Renal cortex interstitium (tissue), 15 donors: ENCODE measurements around the gene CNIH4. TPM values are rescaled to one million over a fixed set of nuclear protein-coding genes. Genes with fewer than 3 reads are reported as not detected.
"Not testable (repeated sequence)": the region's sequence is repeated elsewhere in the genome, so short reads cannot be mapped to it uniquely, and the experiment has no call there.

Experiments used
- DNase-seq, 11 donors: peaks; one replicate each; pipeline ENCODE4 v3.0.0-alpha.2; 2013; ENCODE audit warnings: low read depth in 9 of 11, low spot score in 4 of 11; ENCODE audit errors: extremely low read depth in 1 of 11
- long read RNA-seq, 16 experiments: transcript quantifications; one replicate each; lab custom pipeline, GENCODE V29; 2026
- polyA plus RNA-seq, 3 donors: library from polyadenylated mRNA; unstranded; fragments of 120-200 nt; gene quantifications; one replicate each; pipeline ENCODE4 v1.2.1, GENCODE V29; 2013; ENCODE audit not compliant: insufficient read length in 3 of 3

The CNIH4 gene
- polyA plus RNA-seq = 10 to 100 TPM; 43.0 to 58.9 (median 45.7) TPM
- long read RNA-seq, donor 1, full-length matches to known transcripts = 32 of 32 reads
- long read RNA-seq, donor 1, partial matches to known transcripts = 0 of 32 reads
- long read RNA-seq, donor 1, other reads (novel, unspliced or antisense) = 0 of 32 reads
- long read RNA-seq, donor 2, full-length matches to known transcripts = 47 of 47 reads
- long read RNA-seq, donor 2, partial matches to known transcripts = 0 of 47 reads
- long read RNA-seq, donor 2, other reads (novel, unspliced or antisense) = 0 of 47 reads
- long read RNA-seq, donor 3, full-length matches to known transcripts = 49 of 49 reads
- long read RNA-seq, donor 3, partial matches to known transcripts = 0 of 49 reads
- long read RNA-seq, donor 3, other reads (novel, unspliced or antisense) = 0 of 49 reads
- long read RNA-seq, donor 4, full-length matches to known transcripts = 28 of 28 reads
- long read RNA-seq, donor 4, partial matches to known transcripts = 0 of 28 reads
- long read RNA-seq, donor 4, other reads (novel, unspliced or antisense) = 0 of 28 reads
- long read RNA-seq, donor 5 = 0 reads
- long read RNA-seq, donor 6, full-length matches to known transcripts = 28 of 28 reads
- long read RNA-seq, donor 6, partial matches to known transcripts = 0 of 28 reads
- long read RNA-seq, donor 6, other reads (novel, unspliced or antisense) = 0 of 28 reads
- long read RNA-seq, donor 7, full-length matches to known transcripts = 48 of 53 reads
- long read RNA-seq, donor 7, partial matches to known transcripts = 5 of 53 reads
- long read RNA-seq, donor 7, other reads (novel, unspliced or antisense) = 0 of 53 reads
- long read RNA-seq, donor 8, full-length matches to known transcripts = 88 of 94 reads
- long read RNA-seq, donor 8, partial matches to known transcripts = 6 of 94 reads
- long read RNA-seq, donor 8, other reads (novel, unspliced or antisense) = 0 of 94 reads
- long read RNA-seq, donor 9, full-length matches to known transcripts = 35 of 35 reads
- long read RNA-seq, donor 9, partial matches to known transcripts = 0 of 35 reads
- long read RNA-seq, donor 9, other reads (novel, unspliced or antisense) = 0 of 35 reads
- long read RNA-seq, donor 10, full-length matches to known transcripts = 45 of 51 reads
- long read RNA-seq, donor 10, partial matches to known transcripts = 6 of 51 reads
- long read RNA-seq, donor 10, other reads (novel, unspliced or antisense) = 0 of 51 reads
- long read RNA-seq, donor 11, full-length matches to known transcripts = 34 of 34 reads
- long read RNA-seq, donor 11, partial matches to known transcripts = 0 of 34 reads
- long read RNA-seq, donor 11, other reads (novel, unspliced or antisense) = 0 of 34 reads
- long read RNA-seq, donor 12, full-length matches to known transcripts = 23 of 23 reads
- long read RNA-seq, donor 12, partial matches to known transcripts = 0 of 23 reads
- long read RNA-seq, donor 12, other reads (novel, unspliced or antisense) = 0 of 23 reads
- long read RNA-seq, donor 13, full-length matches to known transcripts = 97 of 110 reads
- long read RNA-seq, donor 13, partial matches to known transcripts = 13 of 110 reads
- long read RNA-seq, donor 13, other reads (novel, unspliced or antisense) = 0 of 110 reads
- long read RNA-seq, donor 14, full-length matches to known transcripts = 43 of 43 reads
- long read RNA-seq, donor 14, partial matches to known transcripts = 0 of 43 reads
- long read RNA-seq, donor 14, other reads (novel, unspliced or antisense) = 0 of 43 reads
- long read RNA-seq, donor 15, full-length matches to known transcripts = 15 of 15 reads
- long read RNA-seq, donor 15, partial matches to known transcripts = 0 of 15 reads
- long read RNA-seq, donor 15, other reads (novel, unspliced or antisense) = 0 of 15 reads
- long read RNA-seq, donor 16, full-length matches to known transcripts = 134 of 140 reads
- long read RNA-seq, donor 16, partial matches to known transcripts = 6 of 140 reads
- long read RNA-seq, donor 16, other reads (novel, unspliced or antisense) = 0 of 140 reads

DNA sequence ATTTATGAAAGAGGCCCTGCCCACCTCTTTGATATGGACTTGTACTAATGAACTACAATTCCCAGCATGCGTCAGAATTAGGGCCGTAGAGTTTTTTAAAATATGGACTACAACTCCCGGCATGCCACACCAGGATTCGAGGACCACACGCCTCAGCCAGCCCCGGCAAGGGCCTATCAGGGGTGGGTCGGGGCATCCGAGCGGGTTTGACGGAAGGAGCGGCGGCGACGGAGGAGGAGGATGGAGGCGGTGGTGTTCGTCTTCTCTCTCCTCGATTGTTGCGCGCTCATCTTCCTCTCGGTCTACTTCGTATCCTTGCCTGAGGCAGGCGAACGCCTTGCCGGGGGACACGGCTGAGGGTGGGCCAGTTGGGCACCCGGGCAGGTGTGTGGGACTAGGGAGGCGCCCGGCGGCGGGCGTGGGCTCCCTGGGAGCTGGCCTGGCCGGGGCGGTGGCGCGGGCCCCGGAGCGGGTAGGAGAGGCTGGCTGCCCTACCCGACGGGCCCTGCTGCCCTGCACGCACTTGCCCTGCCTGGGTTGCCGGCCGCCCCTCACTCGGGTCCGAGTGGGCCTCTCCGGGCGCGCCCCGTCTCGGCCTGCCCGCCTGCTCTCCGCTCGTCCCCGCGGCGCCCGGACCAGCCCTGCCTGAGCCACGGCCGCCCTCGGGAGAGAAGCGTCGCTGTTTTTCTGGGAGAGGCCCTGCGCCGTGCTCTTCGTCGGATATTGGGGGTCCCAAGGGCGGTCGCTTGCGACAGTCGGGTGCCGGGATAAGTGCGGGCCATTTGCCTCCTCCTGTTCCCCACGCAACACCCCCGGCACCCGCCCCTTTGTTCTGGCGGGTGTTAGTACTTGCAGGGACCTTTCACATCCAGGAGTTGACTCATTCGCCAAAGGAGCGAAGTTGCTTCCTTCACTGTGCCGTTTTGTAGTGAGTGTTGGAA lies at the start of gene CNIH4:
CNIH4 (plus strand) TSS at position 195 of the 941 bp plus-strand sequence; CDS start at position 241, 46 bp downstream.
- DNase-seq = peak; percentile 78 to 96 (median 90)

DNA sequence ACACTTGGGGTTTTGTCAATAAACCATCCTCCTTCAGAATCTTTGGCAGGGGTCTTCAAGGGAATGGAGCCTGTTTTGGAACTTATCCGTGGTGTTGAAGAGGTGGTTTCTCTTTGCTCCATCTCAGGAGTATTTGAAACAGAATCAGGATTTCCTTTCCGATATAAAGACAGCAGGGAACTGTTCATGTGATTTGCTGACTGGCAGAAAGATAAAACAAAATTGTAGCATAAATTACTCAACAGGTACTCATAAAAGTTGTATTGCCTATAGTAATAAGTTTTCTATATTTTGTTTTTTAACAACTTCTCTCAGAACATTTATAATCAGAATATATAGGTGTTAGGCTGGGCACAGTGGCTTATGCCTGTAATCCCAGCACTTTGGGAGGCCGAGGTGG lies 48.6 kb upstream of the CNIH4 start:
- DNase-seq = no peak

DNA sequence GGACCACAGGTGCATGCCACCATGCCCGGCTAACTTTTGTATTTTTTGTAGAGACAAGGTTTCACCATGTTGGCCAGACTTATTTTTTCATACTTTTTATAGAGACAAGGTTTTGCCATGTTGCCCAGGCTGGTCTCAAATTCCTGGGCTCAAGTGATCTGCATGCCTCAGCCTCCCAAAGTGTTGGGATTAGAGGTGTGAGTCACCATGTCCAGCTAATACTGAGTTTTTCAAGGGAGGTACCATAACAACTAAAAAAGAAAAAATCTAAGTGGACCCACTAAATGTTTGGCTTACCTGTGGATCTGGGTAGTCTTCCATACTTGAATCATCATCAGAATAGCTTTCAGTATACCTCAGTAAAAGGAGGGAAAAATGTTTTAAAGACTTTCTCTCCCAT lies 45.2 kb upstream of the CNIH4 start:
- DNase-seq = not testable (repeated sequence)

- no peak for DNase-seq
These were observed 44.7 kb upstream of the CNIH4 start for GRCh38 chr1:224312025-224312424.

DNA sequence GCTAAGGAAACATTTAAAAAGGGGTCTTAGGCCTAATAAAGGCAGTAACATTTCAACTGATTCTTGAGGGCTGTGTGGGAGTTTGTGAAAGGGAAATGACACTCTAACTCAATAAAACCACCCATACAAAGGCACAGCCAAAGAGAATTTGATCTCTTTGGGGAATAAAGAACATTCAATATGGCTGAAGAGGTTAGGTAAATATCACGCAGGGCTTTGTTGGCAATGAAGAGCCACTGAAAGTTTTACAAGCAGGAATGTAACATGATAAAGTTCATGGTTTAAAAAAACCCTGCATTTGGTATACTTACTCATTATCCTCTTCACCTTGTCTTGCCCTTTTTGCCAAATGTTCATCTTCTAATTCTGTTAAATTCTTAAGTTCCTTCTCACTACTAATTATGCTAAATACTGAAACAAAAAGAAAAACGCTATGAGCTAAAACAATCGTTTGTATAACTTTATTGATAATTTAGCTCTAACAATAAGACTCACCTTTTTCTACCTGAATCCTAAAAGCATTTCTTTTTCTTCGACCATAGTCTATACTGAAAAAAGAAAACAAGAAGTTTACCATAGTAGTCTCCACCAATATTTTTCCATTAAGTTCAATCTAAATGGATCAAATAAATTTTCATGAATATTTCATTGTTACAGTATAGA lies 39.2 kb upstream of the CNIH4 start:
- DNase-seq = no peak

- no peak for DNase-seq
These were observed 35.0 kb upstream of the CNIH4 start for GRCh38 chr1:224321706-224322105.

GRCh38 chr1:224325959-224326358 lies 30.7 kb upstream of the CNIH4 start:
- DNase-seq = no peak

- no peak for DNase-seq
These were observed 28.0 kb upstream of the CNIH4 start for GRCh38 chr1:224328644-224329043.

GRCh38 chr1:224329484-224329841 lies 27.2 kb upstream of the CNIH4 start:
- DNase-seq = no peak

- DNase-seq = peak; percentile 81 to 90 (median 85)
These were observed 26.6 kb upstream of the CNIH4 start, which contains the start of gene NVL for GRCh38 chr1:224329842-224330753. Gene NVL, minus strand, starts transcription at chr1:224330172. Its CDS starts 45 bp downstream, at chr1:224330127.

DNA sequence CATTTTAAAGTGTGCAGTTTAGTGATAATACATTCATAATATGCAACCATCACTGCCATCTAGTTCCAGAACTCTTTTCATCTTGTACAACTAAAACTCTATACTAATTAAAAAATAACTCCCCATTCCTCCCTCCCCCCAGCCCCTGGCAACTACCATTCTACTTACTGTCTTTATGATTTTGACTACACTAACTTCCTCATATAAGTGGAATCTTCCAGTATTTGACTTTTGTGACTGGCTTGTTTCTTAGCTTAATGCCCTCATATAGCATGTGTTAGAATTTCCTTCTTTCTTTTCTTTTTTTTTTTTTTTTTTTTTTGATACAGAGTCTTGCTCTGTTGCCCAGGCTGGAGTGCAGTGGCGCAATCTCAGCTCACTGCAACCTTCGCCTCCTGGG lies 25.4 kb upstream of the CNIH4 start:
- DNase-seq = no peak

DNA sequence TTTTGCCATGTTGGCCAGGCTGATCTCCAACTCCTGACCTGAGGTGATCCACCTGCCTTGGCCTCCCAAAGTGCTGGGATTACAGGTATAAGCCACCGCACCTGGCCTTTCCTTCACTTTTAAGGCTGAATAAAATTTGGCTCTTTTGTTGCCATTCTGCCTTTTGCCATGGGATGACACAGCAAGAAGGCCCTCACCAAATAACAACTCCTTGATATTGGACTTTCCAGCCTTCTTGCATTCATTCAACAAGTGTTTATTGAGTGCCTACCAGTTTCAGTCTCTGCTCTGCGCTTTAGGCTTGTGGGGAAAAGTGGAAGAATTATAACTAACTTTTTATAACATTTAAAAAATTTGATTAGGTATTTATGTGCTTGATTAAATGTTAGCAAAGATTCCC lies 24.9 kb upstream of the CNIH4 start:
- no peak for DNase-seq

DNA sequence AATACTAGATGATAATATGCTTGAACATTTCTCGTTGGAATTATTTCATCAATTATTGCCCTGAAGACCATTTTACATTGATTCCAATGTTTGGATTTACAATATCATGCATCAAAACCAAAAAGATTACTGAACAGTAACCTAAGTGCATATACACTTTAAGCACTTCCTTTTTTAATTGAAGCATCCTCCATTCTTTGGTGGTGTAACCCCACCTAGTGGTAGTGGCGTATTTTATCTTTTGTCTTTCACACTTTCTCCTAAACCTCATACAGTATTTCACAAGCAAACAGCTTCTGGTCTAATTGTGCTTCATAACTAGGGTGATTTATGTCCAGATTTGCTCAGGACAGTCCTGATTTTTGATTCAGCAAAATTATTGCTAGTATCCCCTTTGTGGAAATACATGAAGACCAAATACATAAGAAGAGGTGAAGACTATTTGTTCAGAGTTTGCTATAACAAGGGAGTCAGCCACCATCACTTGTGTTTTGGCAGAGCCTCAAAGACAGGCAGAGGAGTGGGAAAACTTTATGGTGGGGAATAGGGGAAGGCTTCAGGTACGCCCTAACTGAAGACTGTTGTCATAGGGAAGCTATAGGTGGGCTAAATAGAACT lies 23.3 kb upstream of the CNIH4 start:
- peak in 2 of 11 donors; percentile 47 to 58 for DNase-seq

GRCh38 chr1:224333939-224334786 lies 22.5 kb upstream of the CNIH4 start:
- DNase-seq = no peak
